Head of caudate nucleus (tissue), 42 donors: ENCODE measurements around the gene CFAP45.
A peak's percentile ranks its signal among the peaks of the same experiment; 100 is the strongest.

Experiments used
- DNase-seq, 42 donors: peaks; one replicate each; pipeline versions ENCODE4 v3.0.0 to v3.0.0-alpha.2; 2020 to 2021; ENCODE audit warnings: mixed read lengths in 7 of 42
- intact Hi-C: fragments of 100-400 bp; cut with DNase I; formaldehyde crosslinking; loops from one replicate; pipeline ENCODE4 v1.15.0; 2022

CFAP45 gene

DNA sequence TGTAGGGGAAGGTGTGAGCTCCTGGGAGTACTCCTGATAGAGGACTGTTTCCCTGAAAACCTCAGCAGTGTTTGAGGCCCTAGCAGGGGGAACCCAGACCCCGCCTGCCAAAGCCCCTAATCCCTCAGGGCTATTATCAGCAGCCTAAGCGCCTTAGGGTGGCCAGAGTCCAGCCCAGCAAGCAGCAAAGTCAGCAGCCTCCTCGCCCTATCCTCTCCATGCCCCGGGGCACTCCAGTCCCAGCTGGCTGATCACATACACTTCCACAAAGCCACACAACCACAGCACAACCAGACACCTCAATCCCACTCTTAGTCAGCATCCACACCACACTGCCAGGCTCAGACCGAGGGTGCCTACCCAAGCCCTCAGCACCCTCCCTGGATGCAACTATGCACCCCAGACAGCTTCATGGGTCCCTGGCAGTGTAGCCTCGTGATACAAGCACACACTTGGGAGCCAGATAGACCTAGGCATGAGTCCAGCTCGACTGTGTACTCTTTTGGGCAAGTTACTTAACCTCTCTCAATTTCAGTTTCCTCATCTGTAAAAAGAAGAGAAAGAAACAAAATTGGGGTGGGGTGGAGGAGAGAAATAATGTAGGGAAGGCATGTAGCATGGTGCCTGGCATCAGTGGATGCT, 38.4 kb upstream of the CFAP45 start:
- intact Hi-C loops: no loop called here
- DNase-seq: no peak

DNA sequence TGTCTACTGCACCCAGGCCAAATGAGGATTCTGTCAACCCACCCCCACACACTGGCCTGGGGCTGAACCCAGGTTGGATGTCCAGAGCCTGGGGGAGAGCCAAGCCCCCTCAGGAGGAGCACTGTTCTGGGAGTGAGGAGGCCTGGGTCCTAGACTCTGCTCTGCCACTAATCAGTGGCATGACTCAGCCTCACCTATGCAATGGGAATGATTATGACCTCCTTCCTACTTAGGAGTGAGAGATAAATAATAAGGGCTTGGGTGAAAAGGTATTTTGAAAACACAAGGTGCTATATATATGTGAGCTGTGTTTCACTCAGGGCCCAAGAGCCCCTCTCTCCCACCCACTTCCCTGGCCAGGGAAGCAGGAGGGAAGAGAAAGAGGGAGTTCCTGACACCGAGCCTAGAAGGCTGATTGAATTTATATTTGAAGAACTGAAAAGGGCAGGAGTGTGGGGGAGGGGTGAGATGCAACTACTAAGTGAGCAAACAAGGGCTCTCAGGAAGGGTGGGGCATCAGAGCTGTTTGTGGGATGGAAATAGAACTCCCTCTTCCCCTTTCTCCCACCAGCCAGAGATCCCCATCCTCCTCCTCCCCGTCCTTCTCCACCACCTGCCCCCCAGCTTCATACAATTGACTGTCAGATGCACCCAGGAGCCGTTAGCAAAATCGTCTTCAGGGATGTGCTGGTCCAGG, 37.2 kb upstream of the CFAP45 start:
- intact Hi-C loops: loop anchor here (2.0 kb wide), 1 partner anchor 70 kb away; no protein-coding TSS in a partner anchor
- DNase-seq: no peak

DNA sequence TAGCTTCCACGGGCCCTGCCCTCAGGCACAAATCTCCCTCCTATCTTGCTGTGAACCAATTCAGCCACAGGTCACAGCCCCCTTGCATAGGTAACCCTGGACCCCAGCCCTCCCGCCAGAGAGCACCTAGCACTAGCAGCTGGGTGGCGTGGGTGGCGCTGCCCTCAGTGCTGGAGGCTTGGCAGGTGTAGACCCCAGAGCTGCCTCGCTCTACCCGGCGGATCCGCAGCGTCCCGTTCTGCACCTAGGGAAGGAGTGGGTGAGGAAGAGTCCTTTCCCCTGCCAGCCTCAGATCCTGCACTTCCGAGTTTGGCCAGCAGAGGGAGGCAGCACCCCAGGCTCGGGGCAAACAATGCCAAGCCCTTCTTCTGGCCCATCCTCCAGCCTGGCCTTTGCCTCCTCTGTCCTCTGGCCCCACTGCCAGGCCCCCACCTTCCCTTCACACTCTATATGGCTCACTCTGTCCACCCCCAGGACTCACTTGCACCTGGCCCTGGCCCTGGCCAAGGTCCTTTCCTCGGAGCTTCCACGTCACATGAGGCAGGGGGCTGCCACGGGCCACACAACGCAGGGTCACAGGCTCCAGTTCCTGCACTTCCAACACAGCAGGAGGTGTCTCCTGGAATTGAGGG, 36.4 kb upstream of the CFAP45 start:
- intact Hi-C loops: loop anchor here (2.0 kb wide), 1 partner anchor 70 kb away; no protein-coding TSS in a partner anchor
- DNase-seq: peak in 39 of 42 donors; percentile 27 to 86 (median 62)

DNA sequence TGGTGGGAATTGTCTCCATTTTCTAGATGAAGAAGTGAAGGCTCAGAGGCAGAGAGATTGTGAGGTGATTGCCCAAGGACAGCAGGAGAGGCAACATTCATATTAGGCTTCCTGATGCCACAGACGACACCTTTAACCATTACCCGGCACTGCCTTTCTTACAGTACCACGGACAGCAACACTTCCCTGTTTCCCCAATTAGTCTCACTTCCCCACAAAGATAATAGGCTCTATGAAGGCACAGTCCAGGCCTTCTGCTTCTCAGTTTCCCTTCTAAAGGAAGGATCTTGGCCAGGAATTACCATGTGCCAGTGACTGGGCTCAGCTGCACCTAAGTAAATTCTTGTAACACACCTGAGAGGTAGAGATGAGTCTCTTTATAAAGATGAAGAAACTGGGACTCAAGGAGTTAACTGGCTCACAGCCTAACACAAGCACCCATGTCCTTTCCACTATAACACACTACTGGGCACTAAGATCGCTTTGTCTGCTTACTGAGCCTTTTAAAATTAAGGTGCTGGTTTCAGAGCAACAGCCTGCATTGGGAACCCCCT, 35.8 kb upstream of the CFAP45 start:
- intact Hi-C loops: loop anchor here (2.0 kb wide), 1 partner anchor 71 kb away; no protein-coding TSS in a partner anchor
- DNase-seq: no peak

- intact Hi-C loops: no loop called here
- no peak for DNase-seq
These were observed 35.3 kb upstream of the CFAP45 start for GRCh38 chr1:159935305-159935704.

GRCh38 chr1:159934136-159935039, 34.4 kb upstream of the CFAP45 start:
- intact Hi-C loops: no loop called here
- no peak for DNase-seq

DNA sequence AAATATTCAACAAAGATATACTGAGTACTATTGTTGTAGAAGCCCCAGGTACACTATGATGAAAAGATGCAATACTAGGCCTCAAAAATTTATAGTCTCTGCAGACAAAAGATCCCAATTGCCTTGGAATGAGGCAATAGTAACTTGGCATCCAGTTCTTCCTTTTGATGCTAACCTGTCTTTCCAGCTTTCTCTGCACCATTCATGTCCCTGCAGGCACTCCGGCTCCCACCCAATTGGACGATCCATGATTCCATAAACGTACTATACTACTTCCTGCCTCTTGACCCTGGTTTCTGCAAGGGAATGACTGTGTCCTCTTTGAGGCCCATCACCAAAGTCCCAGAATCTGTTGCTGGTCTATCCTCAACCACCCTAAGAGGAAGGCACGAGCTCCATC, 33.4 kb upstream of the CFAP45 start:
- no peak for DNase-seq

GRCh38 chr1:159932296-159933285, 32.6 kb upstream of the CFAP45 start:
- intact Hi-C loops: no loop called here
- no peak for DNase-seq

More for the DNA sequence above, 33.4 kb upstream of the CFAP45 start:
- intact Hi-C loops: no loop called here

DNA sequence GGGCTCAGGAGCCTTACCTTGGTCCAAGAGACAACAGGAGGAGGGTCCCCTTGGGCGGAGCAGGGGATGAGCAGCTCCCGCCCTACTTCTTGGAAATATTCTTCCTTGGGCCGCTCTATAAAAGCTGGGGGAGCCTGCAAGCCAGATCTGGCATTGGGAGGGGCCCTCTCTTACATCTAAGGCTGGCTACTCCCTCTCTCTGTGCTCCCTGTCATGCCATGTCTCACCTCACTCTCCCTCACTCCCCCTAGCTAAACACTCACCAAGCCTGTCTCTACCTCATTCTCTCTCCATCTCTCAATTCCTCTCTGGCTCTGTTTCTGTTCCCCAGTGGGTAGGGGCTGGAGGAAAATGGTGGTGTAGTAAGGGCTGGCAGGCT, 31.8 kb upstream of the CFAP45 start:
- intact Hi-C loops: no loop called here
- DNase-seq: no peak

DNA sequence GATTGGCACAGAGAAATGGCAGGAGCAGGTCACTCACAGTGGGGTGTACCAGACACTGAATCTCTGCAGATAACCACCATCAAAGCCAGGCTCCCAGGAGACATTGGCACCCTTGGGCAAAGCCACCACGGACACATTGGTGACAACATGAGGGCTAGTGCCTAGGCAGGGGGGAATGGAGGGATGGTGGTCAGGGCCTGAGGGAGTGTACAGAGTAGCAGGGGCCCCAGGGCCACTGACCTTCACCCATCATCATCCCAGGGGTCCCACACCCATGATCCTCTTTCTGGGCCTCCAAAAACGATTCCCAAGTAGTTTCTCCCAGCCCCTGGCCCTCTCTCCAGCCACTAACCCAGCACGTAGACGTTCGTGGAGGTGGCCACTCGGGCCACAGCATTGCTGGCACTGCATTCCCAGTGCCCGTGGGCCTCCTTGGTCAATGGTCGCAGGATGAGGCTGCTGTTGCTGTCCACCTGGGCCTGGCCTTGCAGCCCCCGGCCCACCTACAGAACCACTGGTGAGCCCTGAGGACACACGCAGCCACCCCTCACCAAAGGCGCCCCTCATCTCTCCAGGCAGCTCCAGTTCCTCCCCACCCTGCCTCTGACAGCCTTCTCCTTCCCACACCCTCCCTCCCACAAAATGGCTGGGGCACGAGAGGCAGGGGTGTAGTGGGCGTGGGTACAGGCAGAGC, 31.3 kb upstream of the CFAP45 start:
- no peak for DNase-seq
- intact Hi-C loops: no loop called here

DNA sequence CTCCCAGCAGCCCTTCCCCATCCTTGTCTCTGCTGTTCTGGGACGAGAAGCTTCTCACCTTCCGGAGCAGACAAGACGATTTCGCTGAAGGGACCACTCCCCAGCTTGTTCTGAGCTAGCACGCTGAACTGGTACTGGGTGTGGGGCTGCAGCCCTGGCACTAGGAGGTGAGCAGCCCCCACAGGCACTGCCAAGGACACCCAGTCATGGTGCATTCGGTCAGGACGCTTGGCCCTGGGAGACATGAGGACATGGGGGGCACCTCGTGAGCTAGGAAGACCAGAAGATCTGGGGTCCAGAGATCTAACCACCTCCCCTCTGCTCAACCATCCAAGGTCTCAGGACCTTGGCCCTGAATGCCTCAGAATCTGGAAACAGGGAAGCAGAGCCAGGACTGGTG, 30.7 kb upstream of the CFAP45 start:
- no peak for DNase-seq
- intact Hi-C loops: no loop called here

DNA sequence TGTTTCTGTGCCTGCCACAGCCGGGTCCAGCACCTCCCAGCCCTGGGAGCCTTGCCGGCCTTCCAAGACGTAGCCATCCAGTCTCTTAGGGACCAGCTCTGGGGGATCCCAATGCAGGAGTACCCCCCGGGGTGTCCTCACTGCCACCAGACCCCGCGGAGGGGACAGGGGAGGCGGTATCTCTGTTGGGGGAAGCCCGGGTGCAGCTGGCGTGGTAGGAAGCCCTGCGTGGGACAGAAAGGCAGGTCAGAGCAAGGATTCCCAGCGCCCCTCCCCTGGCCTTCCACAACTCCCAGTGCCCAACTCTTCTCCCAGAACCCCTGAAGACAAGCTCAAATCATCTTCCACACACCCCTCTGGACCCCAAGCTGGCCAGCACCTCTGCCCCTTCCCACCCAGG, 30.3 kb upstream of the CFAP45 start:
- intact Hi-C loops: no loop called here
- DNase-seq: no peak

GRCh38 chr1:159929155-159930051, 29.4 kb upstream of the CFAP45 start:
- intact Hi-C loops: no loop called here
- no peak for DNase-seq

DNA sequence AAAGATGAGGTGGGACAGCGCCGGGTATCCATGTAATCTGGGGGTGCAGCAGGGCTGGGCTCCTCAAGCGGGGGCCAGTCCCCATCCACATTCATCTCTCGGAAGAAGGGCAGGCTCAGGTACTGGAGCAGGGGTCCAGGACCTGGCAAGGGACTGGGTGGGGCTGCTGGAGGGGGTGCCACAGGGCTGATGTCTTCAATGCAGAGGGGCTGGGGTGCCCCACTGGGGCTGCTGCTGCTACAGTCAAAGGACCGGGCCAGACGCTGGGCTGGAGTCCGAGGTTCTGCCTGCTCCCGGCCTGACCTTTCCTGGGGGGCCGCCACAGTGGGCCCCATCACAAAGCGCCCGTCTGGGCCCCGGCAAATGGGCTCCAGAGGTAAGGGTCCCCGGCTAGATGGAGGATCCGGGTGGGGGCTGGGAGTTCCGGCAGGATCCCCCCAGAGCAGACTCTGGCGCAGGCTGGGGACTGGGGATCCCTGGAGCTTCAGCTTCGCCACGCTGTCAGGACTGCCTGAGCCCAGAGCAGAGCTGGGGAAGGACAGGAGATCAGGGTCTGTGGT, 28.6 kb upstream of the CFAP45 start:
- no peak for DNase-seq
- intact Hi-C loops: no loop called here

DNA sequence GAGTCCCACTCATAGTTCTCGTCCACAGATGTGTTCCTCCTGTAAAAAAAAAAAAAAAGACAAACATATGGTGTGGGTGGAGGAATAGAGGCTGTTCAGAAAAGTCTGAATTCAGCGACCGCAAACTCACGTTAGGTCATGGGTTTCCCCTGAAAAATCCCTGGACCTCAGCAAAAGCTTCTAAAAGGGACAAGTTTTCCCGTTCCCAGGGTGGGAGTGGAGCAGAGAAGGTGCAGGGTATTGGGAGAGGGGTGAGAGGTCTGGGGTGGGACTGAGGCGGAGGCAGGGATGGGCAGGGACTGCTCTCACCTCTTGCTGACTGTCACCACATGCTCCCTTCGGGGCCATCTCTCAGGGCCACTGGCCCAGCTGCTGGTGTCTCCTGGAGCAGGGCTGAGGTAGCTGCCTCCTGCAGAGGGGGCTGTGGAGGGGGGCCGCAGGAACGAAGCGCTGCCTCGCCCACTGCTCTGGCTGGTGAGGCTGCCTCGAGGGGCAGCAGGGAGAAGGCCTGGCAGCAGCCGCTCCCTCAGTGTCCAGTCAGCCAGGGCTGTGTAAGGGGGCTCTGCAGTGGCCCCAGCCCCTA, 28.0 kb upstream of the CFAP45 start:
- intact Hi-C loops: no loop called here
- DNase-seq: no peak
